Epithelial cell of esophagus (primary cell): ENCODE results near the gene TCERG1L.

ENCODE experiments used
- DNase-seq: peaks from one replicate; pipeline ENCODE4 v3.0.0; 2010; ENCODE audit warnings: low read depth
- H3K4me3 ChIP-seq: 2 replicates; pipeline ENCODE4 v1.5.1; 2011; ENCODE audit warnings: mild to moderate bottlenecking, low read length, control low read depth
- CTCF ChIP-seq: IDR thresholded peaks from 2 replicates; pipeline ENCODE4 v1.5.1; 2011; ENCODE audit warnings: low read depth, mild to moderate bottlenecking, low read length, control low read depth, inconsistent platforms; ENCODE audit not compliant: insufficient read depth; ENCODE audit errors: missing control alignments

The TCERG1L gene

GRCh38 chr10:131311661-131312477, at the start of gene TCERG1L:
TSS of gene TCERG1L (minus strand) at chr10:131311721. CDS start at chr10:131311635, 86 bp downstream.
- H3K4me3 ChIP-seq, result no peak within 1 kb of the TSS
- TF ChIP-seq CTCF, result no peak
- DNase-seq, result no peak

DNA sequence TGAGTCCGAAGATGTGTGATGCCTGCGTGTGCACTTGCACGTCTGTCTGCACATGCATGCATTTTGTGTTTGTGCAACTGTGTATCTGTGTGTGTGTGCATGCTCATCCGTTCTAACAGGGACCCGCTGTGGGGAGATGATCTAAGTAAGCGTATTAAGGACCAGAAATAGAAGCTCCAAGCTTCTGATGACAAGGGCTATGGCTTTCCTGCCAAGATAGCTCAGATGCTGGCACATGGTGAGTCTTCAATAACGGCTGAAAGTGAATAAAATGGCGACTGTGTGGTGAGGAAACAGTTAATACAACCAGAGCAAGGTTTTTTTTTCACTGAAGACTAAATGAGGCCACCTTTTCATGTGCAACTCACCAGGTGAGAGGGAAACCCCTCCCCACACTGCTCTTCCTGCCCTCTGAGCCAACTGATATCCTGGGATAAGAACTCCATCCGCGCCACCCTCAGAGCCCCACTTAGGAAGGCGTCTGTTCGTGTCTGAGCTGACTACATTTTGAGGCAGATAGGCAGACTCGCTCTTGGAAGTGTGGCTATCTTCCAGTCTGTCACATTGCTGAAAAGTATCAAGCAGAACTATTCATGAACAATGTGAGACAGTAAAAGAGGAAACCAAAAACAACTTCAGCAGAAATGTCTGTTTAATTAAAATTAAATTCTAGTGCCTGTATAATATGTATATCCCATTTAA, 47.4 kb upstream of the TCERG1L start:
- DNase-seq, result no peak
- H3K4me3 ChIP-seq, result no peak overlapping the region
- no peak for TF ChIP-seq CTCF

GRCh38 chr10:131356442-131356841, 44.9 kb upstream of the TCERG1L start:
- no peak for TF ChIP-seq CTCF
- no peak overlapping the region for H3K4me3 ChIP-seq
- DNase-seq, result no peak

GRCh38 chr10:131355881-131356280, 44.4 kb upstream of the TCERG1L start:
- TF ChIP-seq CTCF, result no peak
- no peak overlapping the region for H3K4me3 ChIP-seq
- no peak for DNase-seq

DNA sequence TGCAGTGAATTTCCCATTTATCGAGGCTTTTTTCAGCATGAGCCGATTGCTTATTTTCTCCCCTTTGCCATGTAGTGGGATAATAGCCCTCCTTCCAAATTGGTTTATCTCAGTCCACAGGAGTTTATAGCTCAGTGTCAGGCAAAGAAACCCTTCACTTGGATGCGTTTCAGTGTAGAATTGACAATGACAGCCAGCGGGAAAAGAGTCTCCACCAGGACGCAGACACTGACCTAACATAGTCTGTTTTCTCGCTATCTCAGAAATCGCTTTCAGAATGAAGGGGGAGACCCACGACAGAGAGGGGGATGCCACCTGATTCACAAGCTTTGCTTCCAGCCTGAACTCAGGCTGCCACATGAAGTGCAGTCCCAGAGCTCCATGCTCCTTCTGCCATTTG, 43.5 kb upstream of the TCERG1L start:
- DNase-seq, result no peak
- TF ChIP-seq CTCF, result no peak

GRCh38 chr10:131354380-131354779, 42.9 kb upstream of the TCERG1L start:
- TF ChIP-seq CTCF, result no peak
- no peak overlapping the region for H3K4me3 ChIP-seq
- DNase-seq, result peak; percentile 5

More for the DNA sequence above, 43.5 kb upstream of the TCERG1L start:
- H3K4me3 ChIP-seq, result no peak overlapping the region

DNA sequence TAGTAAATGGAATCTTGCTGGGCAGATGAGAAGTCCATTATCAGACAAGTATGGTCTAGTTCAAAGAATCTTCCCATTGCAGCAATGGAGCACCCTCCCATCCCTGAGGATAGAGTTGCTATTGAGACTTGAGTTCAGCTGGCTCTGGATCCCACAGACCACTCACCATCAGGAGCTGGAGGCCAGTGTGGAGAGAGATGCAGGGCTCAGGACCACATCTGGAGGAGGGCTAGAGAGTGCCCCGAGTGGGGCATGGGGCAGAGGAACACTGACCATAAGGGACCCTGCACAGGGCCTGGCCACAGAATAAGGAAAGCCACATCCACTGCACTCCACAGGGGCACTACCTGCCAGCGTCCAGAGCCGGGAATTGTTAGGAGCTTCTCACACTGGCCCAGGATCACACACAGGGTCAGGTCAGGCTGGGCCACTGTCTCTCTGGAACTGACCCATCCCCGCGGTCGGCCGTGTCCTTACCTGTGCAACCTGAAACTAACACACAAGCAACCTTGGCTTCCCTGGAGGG, 41.3 kb upstream of the TCERG1L start:
- H3K4me3 ChIP-seq, result no peak overlapping the region
- no peak for TF ChIP-seq CTCF
- no peak for DNase-seq
